HG02943 (cell line): ENCODE results near the gene CGREF1.

Experiments
- ATAC-seq: cut with Tn5 transposase; IDR thresholded peaks from one replicate; pipeline ENCODE4 v1.9.1; 2021; ENCODE audit warnings: mild to moderate bottlenecking, low read depth, moderate library complexity; ENCODE audit not compliant: unreplicated experiment

CGREF1 gene, protein sequence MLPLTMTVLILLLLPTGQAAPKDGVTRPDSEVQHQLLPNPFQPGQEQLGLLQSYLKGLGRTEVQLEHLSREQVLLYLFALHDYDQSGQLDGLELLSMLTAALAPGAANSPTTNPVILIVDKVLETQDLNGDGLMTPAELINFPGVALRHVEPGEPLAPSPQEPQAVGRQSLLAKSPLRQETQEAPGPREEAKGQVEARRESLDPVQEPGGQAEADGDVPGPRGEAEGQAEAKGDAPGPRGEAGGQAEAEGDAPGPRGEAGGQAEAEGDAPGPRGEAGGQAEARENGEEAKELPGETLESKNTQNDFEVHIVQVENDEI

GRCh38 chr2:27118525-27119329 lies at the start of gene CGREF1:
Gene CGREF1, minus strand, starts transcription at chr2:27119128. Its CDS starts 14,762 bp downstream, at chr2:27104366.
- ATAC-seq = no peak

GRCh38 chr2:27164960-27165763 lies 46.2 kb upstream of the CGREF1 start:
- no peak for ATAC-seq

DNA sequence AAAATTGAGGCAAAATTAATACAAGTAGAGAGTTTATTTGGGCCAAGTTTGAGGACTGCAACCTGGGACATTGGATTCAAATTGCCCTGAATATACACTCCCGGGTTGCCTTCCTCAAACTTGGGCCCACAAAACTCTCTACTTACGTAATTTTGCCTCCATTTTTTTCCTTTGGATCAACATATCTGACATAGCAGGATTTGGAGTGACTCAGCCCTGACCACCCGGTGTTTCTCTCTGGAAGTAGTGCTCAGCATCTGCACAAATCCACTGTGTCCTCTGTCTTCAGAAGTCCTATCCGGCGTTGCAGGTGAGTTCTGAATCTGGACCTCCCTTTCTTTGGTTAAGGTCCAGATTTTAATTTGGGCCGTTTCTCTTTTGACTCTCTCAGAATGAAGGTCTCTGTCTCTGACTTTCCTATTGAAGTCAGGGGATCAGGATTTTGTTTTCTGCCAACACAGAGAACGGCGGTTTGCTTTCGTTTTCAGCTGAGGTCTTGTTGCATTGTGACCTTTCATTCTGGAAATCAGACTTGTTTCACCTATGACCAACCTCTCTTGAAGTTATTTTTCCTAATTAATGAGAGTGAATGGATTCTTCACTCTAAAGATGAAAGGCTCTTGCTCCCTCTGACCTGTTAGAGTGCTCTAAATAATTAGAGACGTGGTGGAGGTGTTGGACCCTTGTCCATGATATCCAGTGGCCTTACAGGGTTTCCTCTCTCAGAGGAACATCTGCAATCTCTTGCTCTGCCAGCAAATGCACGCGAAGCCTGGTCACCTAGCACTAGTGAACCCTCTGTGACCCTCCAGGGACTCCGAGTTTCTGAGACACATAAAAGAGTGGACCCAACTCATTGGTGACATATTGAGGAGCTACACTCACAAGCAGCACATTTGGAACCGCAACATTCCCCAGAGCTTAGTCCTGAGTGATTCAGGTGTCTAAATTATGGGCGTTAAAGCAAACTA lies 43.5 kb upstream of the CGREF1 start:
- ATAC-seq = no peak

DNA sequence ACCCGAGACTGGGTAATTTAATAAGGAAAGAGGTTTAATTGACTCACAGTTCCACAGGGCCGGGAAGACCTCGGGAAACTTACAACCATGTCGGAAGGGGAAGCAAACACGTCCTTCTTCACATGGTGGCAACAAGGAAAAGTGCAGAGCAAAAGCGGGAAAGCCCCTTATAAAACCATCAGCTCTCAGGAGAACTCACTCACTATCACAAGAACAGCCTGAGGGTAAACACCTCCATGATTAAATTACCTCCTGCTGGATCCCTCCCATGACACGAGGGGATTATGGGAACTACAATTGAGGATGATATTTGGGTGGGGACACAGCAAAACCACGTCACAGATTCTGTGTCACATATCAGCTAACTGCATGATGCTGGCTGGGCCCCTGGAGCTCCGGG lies 41.3 kb upstream of the CGREF1 start:
- no peak for ATAC-seq

GRCh38 chr2:27159271-27159670 lies 40.3 kb upstream of the CGREF1 start:
- no peak for ATAC-seq

DNA sequence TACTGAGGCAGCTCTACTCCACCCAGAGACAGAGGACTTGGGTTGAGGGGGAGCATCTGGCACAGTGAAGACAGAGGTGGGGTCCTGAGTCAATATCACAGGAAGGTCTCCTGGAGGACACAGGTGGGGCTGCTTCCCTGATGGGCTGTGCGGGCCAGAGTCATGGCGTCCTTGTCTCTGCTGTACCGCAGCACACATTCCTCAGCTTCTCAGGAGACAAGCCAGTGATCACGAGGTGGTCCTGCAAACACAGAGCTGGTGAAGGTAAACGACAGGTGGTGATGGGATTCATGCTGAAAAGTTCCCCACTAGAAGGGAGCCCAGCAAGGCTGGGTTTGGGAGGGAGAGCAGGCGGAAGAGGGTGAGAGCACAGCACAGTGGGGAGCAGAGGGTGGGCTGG lies 39.5 kb upstream of the CGREF1 start:
- no peak for ATAC-seq

DNA sequence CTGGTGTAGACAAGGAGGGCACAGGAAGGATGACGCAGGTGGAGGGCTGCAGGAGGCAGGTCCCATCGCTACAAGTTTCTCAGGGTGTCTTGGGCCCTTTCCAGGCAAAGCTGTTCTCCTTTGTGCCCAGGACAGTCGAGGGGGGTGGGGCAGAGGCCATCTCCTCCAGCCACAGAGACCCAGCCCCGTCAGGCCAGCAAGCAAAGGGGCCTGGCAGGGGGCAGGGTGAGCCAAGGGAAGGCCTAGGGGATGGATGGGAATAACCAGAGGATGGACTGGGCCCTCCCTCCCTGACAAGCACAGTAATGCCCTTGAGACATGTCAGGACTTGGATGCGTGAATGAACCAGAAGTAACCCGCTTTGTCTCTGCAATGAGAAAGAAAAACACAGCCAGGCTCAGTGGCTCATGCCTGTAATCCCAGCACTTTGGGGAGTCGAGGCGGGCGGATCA lies 36.2 kb upstream of the CGREF1 start:
- ATAC-seq = no peak

DNA sequence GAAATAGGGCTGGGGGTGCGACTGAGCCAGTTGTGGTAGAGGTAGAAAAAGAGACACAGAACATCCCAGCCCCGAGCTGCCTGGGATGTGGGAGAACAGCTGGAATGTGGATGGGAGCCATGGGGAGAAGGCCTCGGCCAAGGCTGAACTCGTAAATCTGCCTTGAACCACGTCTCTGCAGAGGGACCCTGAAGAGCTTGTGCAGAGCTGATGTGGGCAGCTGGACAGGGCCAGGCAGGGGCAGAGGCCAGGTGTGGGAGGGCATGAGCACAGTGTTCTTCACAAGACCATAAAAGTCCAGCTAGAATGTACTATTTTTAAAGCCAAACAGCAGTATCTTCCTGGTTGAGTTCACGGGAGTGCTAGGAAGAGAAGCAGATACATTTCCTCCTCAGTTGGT lies 35.6 kb upstream of the CGREF1 start:
- ATAC-seq = no peak

GRCh38 chr2:27152796-27153464 lies 34.0 kb upstream of the CGREF1 start:
- no peak for ATAC-seq

- ATAC-seq = no peak
These were observed 33.3 kb upstream of the CGREF1 start for GRCh38 chr2:27152102-27152795.

DNA sequence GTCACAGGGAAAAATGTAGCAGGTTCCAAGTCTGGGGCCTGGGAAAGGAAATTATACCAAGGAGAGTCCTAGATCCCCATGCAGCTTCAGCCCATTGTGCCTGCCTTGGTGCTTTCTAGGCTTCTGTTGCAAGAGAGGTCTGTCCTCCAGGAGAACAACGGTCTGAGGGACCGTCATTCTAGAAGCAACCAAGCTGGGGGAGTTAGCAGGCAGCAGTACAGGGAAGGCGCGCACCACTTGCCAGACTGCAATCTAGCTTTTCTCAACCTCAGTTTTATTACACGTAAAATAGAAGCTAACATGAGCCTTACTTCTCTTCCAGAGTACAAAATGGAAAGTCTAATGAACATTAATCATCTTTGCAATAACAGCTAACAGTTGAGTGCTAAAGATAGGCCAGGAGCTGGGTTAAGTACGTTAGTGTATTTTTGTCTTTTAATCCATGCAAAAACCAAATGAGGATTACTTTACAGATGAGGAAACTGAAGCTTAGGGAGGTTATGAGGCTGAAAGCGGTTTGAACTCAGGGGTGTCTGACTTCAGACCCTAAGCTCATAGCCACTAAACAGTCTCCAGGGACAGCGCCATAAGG lies 31.8 kb upstream of the CGREF1 start:
- ATAC-seq = no peak

DNA sequence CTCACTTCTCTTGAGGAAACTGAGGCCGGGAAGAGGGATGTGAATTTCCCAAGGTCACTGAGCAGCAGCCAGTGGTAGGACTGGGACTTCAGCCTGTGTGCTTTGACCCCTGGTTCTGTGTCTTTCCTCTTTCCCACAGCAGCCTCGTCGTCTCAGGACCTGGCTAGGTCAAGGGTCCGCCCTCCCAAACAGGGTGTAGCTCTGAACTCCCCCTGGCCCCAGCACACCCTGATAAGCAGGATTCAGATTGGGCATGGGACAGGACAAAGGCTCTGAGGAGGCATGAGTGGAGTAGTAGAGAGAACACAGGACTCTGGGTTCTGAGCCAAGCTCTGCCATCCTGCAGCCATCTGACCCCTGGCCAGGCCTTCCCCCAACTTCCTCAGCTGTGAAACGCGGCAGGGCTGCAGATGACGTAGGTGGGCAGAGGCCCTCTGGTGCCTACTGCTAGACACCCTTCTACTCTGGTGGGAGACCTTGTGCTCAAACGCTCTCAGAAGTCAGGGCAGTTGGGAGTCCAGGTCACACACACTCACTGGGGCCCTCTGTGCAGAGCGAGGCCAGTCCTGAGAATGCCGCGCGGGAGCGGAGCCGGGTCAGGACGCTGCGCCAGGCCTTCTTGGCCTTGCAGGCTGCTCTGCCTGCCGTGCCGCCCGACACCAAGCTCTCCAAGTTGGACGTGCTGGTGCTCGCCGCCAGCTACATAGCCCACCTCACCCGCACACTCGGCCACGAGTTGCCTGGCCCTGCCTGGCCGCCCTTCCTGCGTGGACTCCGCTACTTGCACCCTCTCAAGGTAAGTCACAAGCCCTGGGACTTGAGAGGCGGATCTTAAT lies 30.9 kb upstream of the CGREF1 start:
- no peak for ATAC-seq

GRCh38 chr2:27148801-27149439 lies 30.0 kb upstream of the CGREF1 start, which contains the start of gene TCF23:
Gene TCF23, plus strand, starts transcription at chr2:27149004. Its CDS starts 130 bp downstream, at chr2:27149134.
- no peak for ATAC-seq

DNA sequence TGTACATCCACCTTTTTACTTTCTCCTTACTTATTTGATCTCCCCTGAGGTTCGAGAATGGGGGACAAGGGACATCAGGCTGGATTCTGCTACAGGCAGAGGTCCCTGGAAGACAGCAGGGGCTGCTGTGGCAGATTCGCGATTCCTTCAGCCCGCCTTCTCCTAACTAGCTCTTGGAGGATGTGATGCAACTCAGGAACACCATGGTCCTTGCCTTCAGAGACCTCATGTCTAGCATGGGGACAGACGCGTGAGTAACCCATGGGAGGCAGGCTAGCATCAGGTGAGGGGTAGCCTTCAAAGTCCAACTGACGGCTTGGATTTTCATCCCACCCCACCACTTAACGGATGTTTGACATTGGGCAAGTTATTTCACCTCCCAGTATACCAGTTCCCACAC lies 29.0 kb upstream of the CGREF1 start:
- ATAC-seq = no peak

DNA sequence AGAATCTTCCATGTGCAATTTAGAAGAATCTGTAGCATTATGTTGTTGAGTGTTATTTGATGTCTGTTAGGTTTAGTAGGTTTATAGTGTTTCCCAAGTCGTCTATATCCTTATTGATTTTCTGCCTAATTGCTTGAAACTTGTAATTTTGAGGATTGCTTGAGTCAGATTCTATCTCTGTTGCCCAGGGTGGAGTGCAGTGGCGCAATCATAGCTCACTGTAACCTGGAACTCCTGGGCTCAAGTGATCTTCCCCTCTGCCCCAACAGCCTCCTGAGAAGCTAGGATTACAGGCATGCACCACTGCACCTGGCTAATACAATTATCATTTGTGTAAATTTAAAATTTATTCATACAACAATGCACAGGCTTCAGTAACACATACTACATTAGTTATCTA lies 26.8 kb upstream of the CGREF1 start:
- no peak for ATAC-seq

GRCh38 chr2:27143285-27143684 lies 24.4 kb upstream of the CGREF1 start:
- no peak for ATAC-seq

- ATAC-seq = no peak
These were observed 20.4 kb upstream of the CGREF1 start, which contains the start of gene PRR30 for GRCh38 chr2:27139310-27139709. Gene PRR30, minus strand, starts transcription at chr2:27139410. Its CDS starts 1,081 bp downstream, at chr2:27138329.
